Measurements from ENCODE around the gene PKDCC.
"Not testable (repeated sequence)": the region's sequence is repeated elsewhere in the genome, so short reads cannot be mapped to it uniquely, and the experiment has no call there.

Gene PKDCC

DNA sequence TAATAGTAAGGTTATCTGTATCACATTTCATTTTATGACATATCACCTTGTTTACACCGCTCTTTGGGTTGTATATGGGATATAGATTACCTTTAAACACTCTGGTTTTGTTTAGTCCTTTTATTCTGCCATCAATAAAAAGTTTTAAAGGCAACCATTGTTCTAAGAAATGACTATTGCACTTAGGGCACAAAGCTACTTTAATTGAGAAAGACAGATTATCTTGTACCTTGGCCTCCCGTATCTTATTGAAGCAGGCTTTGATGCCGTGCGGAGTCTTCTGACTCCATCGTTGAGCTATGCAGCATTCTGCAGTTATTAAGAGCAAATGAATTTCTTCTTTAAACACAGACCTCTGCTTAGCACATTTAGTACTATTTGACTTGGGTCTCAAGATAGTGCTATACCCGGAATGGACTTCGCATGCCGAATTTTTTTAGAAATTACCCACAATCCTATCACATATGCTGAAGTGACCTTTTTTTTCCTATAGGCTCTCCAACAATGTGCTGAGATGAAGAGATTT lies 16.7 kb downstream of the PKDCC start:
- Histone ChIP-seq H3K4me3 (ENCODE audit: low read depth in 1 of 2, low read length in 2 of 2) (peak overlapping the region in 1 of 2 donors; percentile 43), H3K9me3 (ENCODE audit: control insufficient read depth in 1 of 2, low read length in 2 of 2) (no peaks in the 10 kb centered on the region), H3K4me1 (ENCODE audit: control insufficient read depth in 1 of 2, insufficient read depth in 2 of 2, low read length in 2 of 2) (peaks cover 57 to 70% of the 10 kb centered on the region in 2 donors), H3K27me3 (ENCODE audit: control insufficient read depth in 1 of 2, insufficient read depth in 2 of 2, low read length in 2 of 2) (no peaks in the 10 kb centered on the region), H3K27ac (ENCODE audit: low read depth, low read length) (no peak overlapping the region), H3K9ac (ENCODE audit: low read depth in 1 of 2, low read length in 2 of 2) (peak overlapping the region in 1 of 2 donors; percentile 16), H3K36me3 (ENCODE audit: control insufficient read depth in 1 of 2, insufficient read depth in 2 of 2, low read length in 2 of 2) (peaks cover under 1 to 2% of the 10 kb centered on the region in 2 donors)

DNA sequence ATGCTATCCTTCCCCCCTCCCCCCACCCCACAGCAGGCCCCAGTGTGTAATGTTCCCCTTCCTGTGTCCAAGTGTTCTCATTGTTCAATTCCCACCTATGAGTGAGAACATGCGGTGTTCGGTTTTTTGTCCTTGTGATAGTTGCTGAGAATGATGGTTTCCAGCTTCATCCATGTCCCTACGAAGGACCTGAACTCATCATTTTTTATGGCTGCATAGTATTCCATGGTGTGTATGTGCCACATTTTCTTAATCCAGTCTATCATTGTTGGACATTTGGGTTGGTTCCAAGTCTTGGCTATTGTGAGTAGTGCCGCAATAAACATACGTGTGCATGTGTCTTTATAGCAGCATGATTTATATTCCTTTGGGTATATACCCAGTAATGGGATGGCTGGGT lies 17.9 kb downstream of the PKDCC start:
- not testable (repeated sequence) for H3K9ac ChIP-seq (ENCODE audit: low read depth in 1 of 2, low read length in 2 of 2); H3K36me3 ChIP-seq (ENCODE audit: control insufficient read depth in 1 of 2, insufficient read depth in 2 of 2, low read length in 2 of 2); H3K9me3 ChIP-seq (ENCODE audit: control insufficient read depth in 1 of 2, low read length in 2 of 2); H3K27me3 ChIP-seq (ENCODE audit: control insufficient read depth in 1 of 2, insufficient read depth in 2 of 2, low read length in 2 of 2); H3K4me3 ChIP-seq (ENCODE audit: low read depth in 1 of 2, low read length in 2 of 2); H3K27ac ChIP-seq (ENCODE audit: low read depth, low read length)
- peaks cover 48 to 58% of the 10 kb centered on the region in 2 donors for H3K4me1 ChIP-seq (ENCODE audit: control insufficient read depth in 1 of 2, insufficient read depth in 2 of 2, low read length in 2 of 2)

DNA sequence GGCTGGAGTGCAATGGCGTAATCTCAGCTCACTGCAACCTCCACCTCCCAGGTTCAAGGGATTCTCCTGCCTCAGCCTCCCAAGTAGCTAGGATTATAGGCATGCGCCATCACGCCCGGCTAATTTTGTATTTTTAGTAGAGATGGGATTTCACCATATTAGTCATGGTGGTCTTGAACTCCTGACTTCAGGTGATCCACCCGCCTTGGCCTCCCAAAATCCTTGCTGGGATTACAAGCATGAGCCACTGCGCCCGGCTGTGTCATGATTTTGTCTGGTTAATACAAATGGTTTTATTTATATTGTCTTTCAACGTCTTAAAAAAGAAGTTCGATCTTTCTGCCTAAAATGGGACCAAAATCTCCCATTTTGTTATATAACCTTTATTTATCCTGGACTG lies 19.2 kb downstream of the PKDCC start:
- not testable (repeated sequence) for H3K36me3 ChIP-seq (ENCODE audit: control insufficient read depth in 1 of 2, insufficient read depth in 2 of 2, low read length in 2 of 2); H3K27me3 ChIP-seq (ENCODE audit: control insufficient read depth in 1 of 2, insufficient read depth in 2 of 2, low read length in 2 of 2); H3K4me3 ChIP-seq (ENCODE audit: low read depth in 1 of 2, low read length in 2 of 2); H3K9ac ChIP-seq (ENCODE audit: low read depth in 1 of 2, low read length in 2 of 2); H3K27ac ChIP-seq (ENCODE audit: low read depth, low read length); H3K9me3 ChIP-seq (ENCODE audit: control insufficient read depth in 1 of 2, low read length in 2 of 2)
- peaks cover 40 to 52% of the 10 kb centered on the region in 2 donors for H3K4me1 ChIP-seq (ENCODE audit: control insufficient read depth in 1 of 2, insufficient read depth in 2 of 2, low read length in 2 of 2)

DNA sequence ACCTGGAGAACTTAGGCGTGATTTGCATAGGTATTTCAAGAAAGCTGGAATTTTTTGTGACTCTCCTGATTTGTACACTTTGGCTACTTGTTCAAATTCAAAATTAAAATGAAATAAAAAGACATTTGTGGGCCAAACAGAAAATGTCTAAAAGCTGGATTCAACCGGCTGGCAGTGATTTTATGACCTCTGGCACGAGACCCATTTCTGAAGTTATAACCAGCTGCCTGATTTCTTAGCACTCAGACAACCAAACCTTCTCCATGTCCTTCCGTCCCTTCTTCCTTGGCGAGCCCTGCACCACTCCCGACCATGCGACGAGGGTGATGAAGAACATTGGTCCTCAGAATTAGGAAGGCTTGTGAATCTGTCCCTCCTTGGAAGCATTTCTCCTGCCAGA lies 19.7 kb downstream of the PKDCC start:
- Histone ChIP-seq H3K9ac (ENCODE audit: low read depth in 1 of 2, low read length in 2 of 2) (no peak overlapping the region), H3K36me3 (ENCODE audit: control insufficient read depth in 1 of 2, insufficient read depth in 2 of 2, low read length in 2 of 2) (no peaks in the 10 kb centered on the region), H3K4me1 (ENCODE audit: control insufficient read depth in 1 of 2, insufficient read depth in 2 of 2, low read length in 2 of 2) (peaks cover 42 to 55% of the 10 kb centered on the region in 2 donors), H3K27ac (ENCODE audit: low read depth, low read length) (no peak overlapping the region), H3K27me3 (ENCODE audit: control insufficient read depth in 1 of 2, insufficient read depth in 2 of 2, low read length in 2 of 2) (no peaks in the 10 kb centered on the region), H3K4me3 (ENCODE audit: low read depth in 1 of 2, low read length in 2 of 2) (no peak overlapping the region), H3K9me3 (ENCODE audit: control insufficient read depth in 1 of 2, low read length in 2 of 2) (no peaks in the 10 kb centered on the region)

DNA sequence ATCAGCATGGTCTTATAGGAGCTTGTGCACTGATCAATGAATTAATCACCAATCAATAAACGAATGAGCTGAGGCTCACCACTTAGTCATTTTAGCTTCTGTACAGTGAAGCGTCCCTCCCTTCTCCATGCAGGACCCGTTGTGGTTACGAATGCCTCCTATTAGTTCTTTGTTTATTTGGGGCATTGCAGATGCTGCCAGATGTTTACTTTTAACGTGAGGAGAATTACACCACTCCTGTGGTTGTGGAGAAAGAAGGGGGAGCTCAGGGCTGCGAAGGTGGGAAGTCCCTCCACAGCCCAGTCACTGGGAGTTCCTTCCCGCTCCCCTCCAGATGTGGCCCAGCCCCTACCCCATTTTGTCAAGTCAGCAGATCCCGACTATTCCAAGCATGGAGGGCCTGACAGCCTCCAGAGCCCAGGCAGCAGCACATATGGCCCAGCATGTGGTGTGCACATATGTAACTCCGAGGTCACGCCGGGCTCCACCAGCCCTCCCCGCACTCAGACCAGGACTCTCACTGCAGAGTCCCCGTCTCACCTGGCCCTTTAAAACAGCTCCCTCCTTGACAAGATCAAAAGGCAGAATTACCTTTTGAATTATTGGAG lies 20.9 kb downstream of the PKDCC start:
- Histone ChIP-seq H3K4me3 (ENCODE audit: low read depth in 1 of 2, low read length in 2 of 2) (no peak overlapping the region), H3K27ac (ENCODE audit: low read depth, low read length) (no peak overlapping the region), H3K9ac (ENCODE audit: low read depth in 1 of 2, low read length in 2 of 2) (no peak overlapping the region), H3K4me1 (ENCODE audit: control insufficient read depth in 1 of 2, insufficient read depth in 2 of 2, low read length in 2 of 2) (peaks cover 46 to 59% of the 10 kb centered on the region in 2 donors), H3K36me3 (ENCODE audit: control insufficient read depth in 1 of 2, insufficient read depth in 2 of 2, low read length in 2 of 2) (no peaks in the 10 kb centered on the region), H3K9me3 (ENCODE audit: control insufficient read depth in 1 of 2, low read length in 2 of 2) (no peaks in the 10 kb centered on the region), H3K27me3 (ENCODE audit: control insufficient read depth in 1 of 2, insufficient read depth in 2 of 2, low read length in 2 of 2) (no peaks in the 10 kb centered on the region)

DNA sequence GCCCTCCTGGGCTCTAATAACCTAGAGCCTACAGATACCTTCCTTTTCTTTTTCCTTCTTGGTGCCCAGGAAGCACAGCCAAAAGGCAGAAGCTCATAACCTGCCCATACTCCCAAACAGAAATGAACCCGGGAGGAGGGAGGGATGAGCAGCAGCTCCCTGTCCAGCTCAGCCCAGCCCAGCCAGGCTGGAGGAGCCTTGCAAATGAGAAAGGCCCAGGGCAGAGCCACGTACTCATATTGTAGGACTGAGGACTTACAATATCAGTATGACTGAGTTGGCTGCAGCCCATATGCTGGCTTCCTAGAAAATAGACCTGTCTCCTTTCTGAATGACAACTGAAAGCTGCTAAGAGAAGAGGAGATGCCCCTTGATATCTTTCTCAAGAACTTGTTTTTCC lies 21.7 kb downstream of the PKDCC start:
- H3K27me3 ChIP-seq (ENCODE audit: control insufficient read depth in 1 of 2, insufficient read depth in 2 of 2, low read length in 2 of 2): no peaks in the 10 kb centered on the region
- H3K9me3 ChIP-seq (ENCODE audit: control insufficient read depth in 1 of 2, low read length in 2 of 2): no peaks in the 10 kb centered on the region
- H3K9ac ChIP-seq (ENCODE audit: low read depth in 1 of 2, low read length in 2 of 2): no peak overlapping the region
- H3K36me3 ChIP-seq (ENCODE audit: control insufficient read depth in 1 of 2, insufficient read depth in 2 of 2, low read length in 2 of 2): no peaks in the 10 kb centered on the region
- H3K4me3 ChIP-seq (ENCODE audit: low read depth in 1 of 2, low read length in 2 of 2): no peak overlapping the region
- H3K27ac ChIP-seq (ENCODE audit: low read depth, low read length): no peak overlapping the region
- H3K4me1 ChIP-seq (ENCODE audit: control insufficient read depth in 1 of 2, insufficient read depth in 2 of 2, low read length in 2 of 2): peaks cover 37 to 51% of the 10 kb centered on the region in 2 donors

DNA sequence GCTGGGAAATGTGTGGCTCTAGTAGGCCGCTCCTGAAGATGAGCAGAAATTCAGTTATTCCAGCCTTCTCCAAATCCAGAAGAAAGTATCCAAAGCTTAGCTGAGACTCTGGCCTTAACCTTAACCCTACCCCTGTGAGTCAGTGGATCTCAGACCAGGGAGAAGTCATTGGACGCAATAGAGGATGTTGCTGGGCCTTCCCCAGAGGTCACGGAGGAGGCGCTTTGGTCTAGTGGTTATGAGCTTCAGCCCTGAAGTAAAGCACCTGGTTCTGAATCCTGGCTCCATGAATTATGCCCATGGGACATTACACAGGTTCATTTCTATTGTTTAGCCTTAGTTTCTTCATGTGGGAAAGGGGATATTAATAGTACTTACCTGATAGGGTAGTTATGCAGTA lies 24.0 kb downstream of the PKDCC start:
- Histone ChIP-seq H3K27me3 (ENCODE audit: control insufficient read depth in 1 of 2, insufficient read depth in 2 of 2, low read length in 2 of 2) (no peaks in the 10 kb centered on the region), H3K9ac (ENCODE audit: low read depth in 1 of 2, low read length in 2 of 2) (no peak overlapping the region), H3K36me3 (ENCODE audit: control insufficient read depth in 1 of 2, insufficient read depth in 2 of 2, low read length in 2 of 2) (no peaks in the 10 kb centered on the region), H3K27ac (ENCODE audit: low read depth, low read length) (peak overlapping the region; percentile 24), H3K9me3 (ENCODE audit: control insufficient read depth in 1 of 2, low read length in 2 of 2) (no peaks in the 10 kb centered on the region), H3K4me3 (ENCODE audit: low read depth in 1 of 2, low read length in 2 of 2) (no peak overlapping the region), H3K4me1 (ENCODE audit: control insufficient read depth in 1 of 2, insufficient read depth in 2 of 2, low read length in 2 of 2) (peaks cover 32 to 46% of the 10 kb centered on the region in 2 donors)

DNA sequence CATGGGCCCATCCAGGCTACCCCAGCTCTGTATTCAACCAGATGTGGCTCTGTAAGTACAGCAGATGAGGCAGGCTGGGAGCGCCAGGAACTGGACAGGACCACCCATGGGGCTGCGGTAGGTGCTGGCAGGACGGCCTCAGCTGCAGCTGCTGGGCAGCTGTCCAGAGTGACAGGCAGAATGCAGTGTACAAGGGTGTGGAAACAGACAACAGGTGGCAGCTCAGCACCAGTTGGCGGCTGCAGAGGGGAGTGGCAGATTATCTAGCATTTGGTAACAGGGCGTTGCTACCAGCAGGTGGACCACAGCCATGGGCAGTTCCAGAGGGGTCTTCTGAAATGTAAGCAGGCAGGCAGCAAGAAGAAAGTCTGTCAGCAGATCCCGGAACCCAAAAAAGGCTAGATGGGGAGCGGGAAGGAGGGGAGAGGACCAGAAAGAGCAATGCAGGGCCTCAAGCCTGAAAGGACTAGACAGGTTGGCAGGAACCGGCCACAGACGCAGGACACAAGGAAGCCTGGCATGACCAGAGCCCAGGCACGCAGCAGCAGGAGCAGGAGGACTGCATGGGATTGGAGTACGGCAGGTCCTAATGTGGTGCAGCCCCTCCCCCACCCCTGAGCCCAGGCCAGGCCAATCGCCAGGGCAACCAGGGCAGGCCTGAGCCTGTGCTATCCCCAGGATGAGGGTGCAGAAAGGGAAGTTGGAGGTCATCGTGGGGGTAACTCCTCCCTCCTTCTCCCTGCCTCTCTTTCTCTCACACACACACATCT lies 24.7 kb downstream of the PKDCC start:
- Histone ChIP-seq H3K36me3 (ENCODE audit: control insufficient read depth in 1 of 2, insufficient read depth in 2 of 2, low read length in 2 of 2) (no peaks in the 10 kb centered on the region), H3K27ac (ENCODE audit: low read depth, low read length) (peak overlapping the region; percentile 24), H3K4me3 (ENCODE audit: low read depth in 1 of 2, low read length in 2 of 2) (no peak overlapping the region), H3K9ac (ENCODE audit: low read depth in 1 of 2, low read length in 2 of 2) (peak overlapping the region; percentile 5 to 36), H3K9me3 (ENCODE audit: control insufficient read depth in 1 of 2, low read length in 2 of 2) (no peaks in the 10 kb centered on the region), H3K4me1 (ENCODE audit: control insufficient read depth in 1 of 2, insufficient read depth in 2 of 2, low read length in 2 of 2) (peaks cover 29 to 43% of the 10 kb centered on the region in 2 donors), H3K27me3 (ENCODE audit: control insufficient read depth in 1 of 2, insufficient read depth in 2 of 2, low read length in 2 of 2) (no peaks in the 10 kb centered on the region)

DNA sequence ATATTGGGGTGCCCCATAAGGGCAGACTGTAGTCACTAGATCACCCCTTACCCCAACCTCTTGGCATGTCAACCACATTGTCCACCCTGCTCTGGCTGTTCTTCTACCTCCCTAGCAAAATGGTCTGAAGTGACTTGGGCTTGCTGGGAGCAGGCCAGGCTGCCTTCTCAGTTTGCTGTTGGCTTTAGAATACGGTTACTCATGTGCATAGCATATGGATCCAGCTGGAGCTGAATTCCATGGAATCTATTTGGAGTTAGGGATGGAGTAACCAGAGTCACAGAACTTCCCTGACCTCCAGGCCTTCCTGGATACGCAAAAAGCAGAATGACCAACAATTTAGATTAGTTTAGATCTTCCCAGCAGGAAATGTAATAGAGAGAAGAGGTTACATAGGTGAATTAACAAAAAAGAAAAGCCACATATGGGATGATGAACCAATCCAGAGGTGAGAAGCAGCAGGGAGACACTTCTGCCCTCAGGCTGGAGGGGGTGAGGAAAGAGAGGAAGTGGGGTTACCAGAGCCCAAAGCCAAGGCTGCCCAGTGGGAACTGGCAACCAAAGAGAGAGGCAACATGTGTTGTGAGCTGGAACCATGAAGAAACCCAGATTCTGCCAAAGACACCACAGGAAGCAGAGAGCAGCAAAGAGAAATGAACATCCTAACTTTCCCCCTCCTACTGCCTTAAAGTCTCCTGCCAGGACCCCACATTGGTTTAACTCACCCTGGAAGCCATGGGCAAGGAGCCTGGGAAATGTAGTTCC lies 26.1 kb downstream of the PKDCC start:
- no peak overlapping the region for H3K27ac ChIP-seq (ENCODE audit: low read depth, low read length)

DNA sequence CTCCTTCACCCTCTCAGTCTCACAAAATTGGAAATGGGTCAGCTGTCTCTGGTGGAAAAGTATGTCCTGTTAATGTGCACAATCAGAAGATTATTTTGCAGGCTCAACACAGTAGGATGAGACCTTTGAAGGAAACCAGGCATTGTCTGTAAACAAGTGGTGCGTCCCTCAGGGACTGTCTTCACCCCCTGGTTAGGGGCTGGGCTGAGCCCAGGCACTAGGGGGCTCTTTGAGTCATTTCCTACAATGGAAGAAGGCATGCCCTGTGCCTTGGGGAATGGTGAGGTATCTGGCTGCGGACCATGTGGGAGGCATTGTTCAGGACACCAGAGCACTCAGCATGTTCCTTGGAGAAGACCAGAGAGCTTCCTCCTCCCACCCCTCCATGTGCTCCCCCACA lies 26.8 kb downstream of the PKDCC start:
- H3K36me3 ChIP-seq (ENCODE audit: control insufficient read depth in 1 of 2, insufficient read depth in 2 of 2, low read length in 2 of 2): no peaks in the 10 kb centered on the region
- no peaks in the 10 kb centered on the region for H3K27me3 ChIP-seq (ENCODE audit: control insufficient read depth in 1 of 2, insufficient read depth in 2 of 2, low read length in 2 of 2)
- H3K4me1 ChIP-seq (ENCODE audit: control insufficient read depth in 1 of 2, insufficient read depth in 2 of 2, low read length in 2 of 2): peaks cover 22 to 23% of the 10 kb centered on the region in 2 donors
- no peak overlapping the region for H3K27ac ChIP-seq (ENCODE audit: low read depth, low read length)
- H3K4me3 ChIP-seq (ENCODE audit: low read depth in 1 of 2, low read length in 2 of 2): no peak overlapping the region
- no peak overlapping the region for H3K9ac ChIP-seq (ENCODE audit: low read depth in 1 of 2, low read length in 2 of 2)
- no peaks in the 10 kb centered on the region for H3K9me3 ChIP-seq (ENCODE audit: control insufficient read depth in 1 of 2, low read length in 2 of 2)

More for the DNA sequence above, 26.1 kb downstream of the PKDCC start:
- Histone ChIP-seq H3K4me1 (ENCODE audit: control insufficient read depth in 1 of 2, insufficient read depth in 2 of 2, low read length in 2 of 2) (peaks cover 26 to 29% of the 10 kb centered on the region in 2 donors), H3K9ac (ENCODE audit: low read depth in 1 of 2, low read length in 2 of 2) (no peak overlapping the region), H3K27me3 (ENCODE audit: control insufficient read depth in 1 of 2, insufficient read depth in 2 of 2, low read length in 2 of 2) (no peaks in the 10 kb centered on the region), H3K4me3 (ENCODE audit: low read depth in 1 of 2, low read length in 2 of 2) (no peak overlapping the region), H3K9me3 (ENCODE audit: control insufficient read depth in 1 of 2, low read length in 2 of 2) (no peaks in the 10 kb centered on the region), H3K36me3 (ENCODE audit: control insufficient read depth in 1 of 2, insufficient read depth in 2 of 2, low read length in 2 of 2) (no peaks in the 10 kb centered on the region)

Measured in duodenal mucosa (tissue), 2 donors.